K562 (cell line): Measurements from ENCODE around the gene PARP15. TPM values are rescaled to one million over a fixed set of nuclear protein-coding genes. Genes with fewer than 3 reads are reported as not detected.

Experiments
- ATAC-seq: fragments of 200-7000 bp; cut with Tn5 transposase; 3 replicates; pipeline ENCODE4 v1.9.1; 2020; ENCODE audit warnings: moderate library complexity
- BruUV-seq: library from RNA; stranded (reverse); fragments of 400-500 nt; replicated peaks from 2 replicates; lab custom pipeline; 2021; lab: Mats Ljungman, UMichigan
- CTCF ChIA-PET: fragments of 300-600 bp; formaldehyde crosslinking; extraction: SDS; loops from one replicate; lab custom pipeline; 2021; ENCODE audit warnings: low intra/inter-chr PET ratio; lab: Yijun Ruan, JAX
- POLR2A ChIA-PET: fragments of 300-600, 350-650 bp; sonication (Branson Sonifier 250); formaldehyde crosslinking; extraction: SDS; loops from one replicate; lab custom pipeline; 2021; ENCODE audit warnings: antibody characterized with exemption, inconsistent platforms; lab: Yijun Ruan, JAX
- DNase-seq, 4 experiments: peaks; one replicate each; pipeline versions ENCODE4 v3.0.0 to v3.0.0-alpha.2; 2011 to 2018; ENCODE audit warnings: low spot score in 3 of 4, mixed read lengths in 3 of 4; ENCODE audit errors: extremely low read depth in 1 of 4
- FAIRE-seq: peaks from 2 replicates; lab custom pipeline; 2011; peaks lifted over from hg19 to GRCh38; lab: Jason Lieb, UNC
- H2AFZ ChIP-seq: 2 replicates; pipeline ENCODE4 v1.6.0; 2011; ENCODE audit warnings: low read depth, low read length, control low read depth, inconsistent platforms
- H3K27ac ChIP-seq: fragments of 200-600 bp; 3 replicates; pipeline ENCODE4 v1.8.0; 2011; ENCODE audit warnings: low read depth, mild to moderate bottlenecking, control low read depth, inconsistent platforms, low read length, moderate library complexity, mixed read lengths; ENCODE audit errors: extremely low read depth
- H3K27me3 ChIP-seq, 2 experiments: fragments of 300-600 bp in 1 of 2; 2 replicates in 1 of 2; 3 replicates in 1 of 2; pipeline versions ENCODE4 v1.6.0 to v1.8.0; 2011; ENCODE audit warnings: inconsistent platforms in 2 of 2, low read length in 2 of 2, mild to moderate bottlenecking in 1 of 2, mixed read lengths in 1 of 2, moderate library complexity in 1 of 2; ENCODE audit not compliant: control insufficient read depth in 2 of 2, insufficient read depth in 2 of 2
- H3K36me3 ChIP-seq: fragments of 300-600 bp; 3 replicates; pipeline ENCODE4 v1.8.0; 2011; ENCODE audit warnings: mild to moderate bottlenecking, low read length, inconsistent platforms; ENCODE audit not compliant: control insufficient read depth, insufficient read depth
- H3K4me1 ChIP-seq, 2 experiments: fragments of 200-600 bp in 1 of 2; replicated peaks in 1 of 2; 2 replicates in 1 of 2; 3 replicates in 1 of 2; pipeline versions ENCODE4 v1.5.1 to v1.8.0; 2011; ENCODE audit warnings: inconsistent platforms in 2 of 2, low read length in 2 of 2, mild to moderate bottlenecking in 1 of 2, mixed read lengths in 1 of 2, moderate library complexity in 1 of 2; ENCODE audit not compliant: control insufficient read depth in 2 of 2, insufficient read depth in 2 of 2
- H3K4me2 ChIP-seq: 2 replicates; pipeline ENCODE4 v1.6.1; 2011; ENCODE audit warnings: low read length, control low read depth, inconsistent platforms, mixed read lengths; ENCODE audit not compliant: insufficient read depth
- H3K4me3 ChIP-seq: fragments of 200-600 bp; sonication (generic), shearing (Covaris generic); 2 replicates; pipeline ENCODE4 v1.5.1; 2016; ENCODE audit warnings: control low read depth, inconsistent platforms
- H3K79me2 ChIP-seq: fragments of 200-600 bp; 3 replicates; pipeline ENCODE4 v1.8.0; 2011; ENCODE audit warnings: low read length, inconsistent platforms; ENCODE audit not compliant: control insufficient read depth, insufficient read depth
- H3K9ac ChIP-seq, 2 experiments: 2 replicates each; pipeline versions ENCODE4 v1.6.0 to v1.6.1; 2011; ENCODE audit warnings: low read depth in 2 of 2, low read length in 2 of 2, control low read depth in 1 of 2, inconsistent platforms in 1 of 2, mild to moderate bottlenecking in 1 of 2, mixed read lengths in 1 of 2; ENCODE audit not compliant: insufficient read depth in 1 of 2
- H3K9me1 ChIP-seq: one replicate; pipeline ENCODE4 v1.6.0; 2011; ENCODE audit warnings: inconsistent platforms, mild to moderate bottlenecking, low read length, moderate library complexity; ENCODE audit not compliant: control insufficient read depth, insufficient read depth
- H3K9me3 ChIP-seq: replicated peaks from 2 replicates; pipeline ENCODE4 v1.5.1; 2011; ENCODE audit warnings: low read depth, low read length, inconsistent platforms; ENCODE audit not compliant: control insufficient read depth, insufficient read depth
- H4K20me1 ChIP-seq: replicated peaks from 2 replicates; pipeline ENCODE4 v1.6.1; 2011; ENCODE audit warnings: low read length, inconsistent platforms, mixed read lengths; ENCODE audit not compliant: control insufficient read depth, insufficient read depth
- BACH1 ChIP-seq: fragments of 200-800 bp; sonication (Bioruptor generic); IDR thresholded peaks from 2 replicates; pipeline ENCODE4 v1.6.1; 2016; ENCODE audit warnings: missing genetic modification characterization, missing compliant biosample characterization
- ELF2 ChIP-seq: fragments of 250-450 bp; sonication (Bioruptor Pico); IDR thresholded peaks from 2 replicates; pipeline ENCODE4 v1.5.0; 2021; ENCODE audit warnings: mild to moderate bottlenecking
- FOXA1 ChIP-seq: fragments of 450-650 bp; IDR thresholded peaks from 2 replicates; pipeline ENCODE4 v1.6.1; 2016; ENCODE audit warnings: mild to moderate bottlenecking, borderline replicate concordance
- NRF1 ChIP-seq, 2 experiments: fragments of 450-650 bp; IDR thresholded peaks in 1 of 2; conservative IDR thresholded peaks in 1 of 2; 2 replicates each; pipeline ENCODE4 v1.6.1; 2014; ENCODE audit warnings: mild to moderate bottlenecking in 2 of 2
- POLR2G ChIP-seq: fragments of 200-400 bp; formaldehyde crosslinking; IDR thresholded peaks from 2 replicates; pipeline ENCODE4 v1.6.1; 2017; ENCODE audit warnings: low read depth, mild to moderate bottlenecking, antibody characterized with exemption, low read length, moderate library complexity
- RAD21 ChIP-seq, 2 experiments: fragments of 250-450 bp in 1 of 2; fragments of 450-650 bp in 1 of 2; sonication (Bioruptor Pico) in 1 of 2; formaldehyde crosslinking in 1 of 2; IDR thresholded peaks in 1 of 2; conservative IDR thresholded peaks in 1 of 2; 2 replicates each; pipeline versions ENCODE4 v1.4.0 to v1.8.0; 2020 to 2022; ENCODE audit warnings: mild to moderate bottlenecking in 2 of 2, moderate library complexity in 1 of 2
- SMARCB1 ChIP-seq: IDR thresholded peaks from 2 replicates; pipeline ENCODE4 v1.6.1; 2011; ENCODE audit warnings: improper control_type of control experiment, low read depth; ENCODE audit not compliant: insufficient read length
- TBP ChIP-seq: optimal IDR thresholded peaks from 2 replicates; pipeline ENCODE3; 2011; ENCODE audit warnings: low read depth, low read length, improper control_type of control experiment
- TOE1 ChIP-seq, 2 experiments: fragments of 450-650 bp in 1 of 2; sonication (generic) in 1 of 2; formaldehyde crosslinking in 1 of 2; IDR thresholded peaks; 2 replicates each; pipeline versions ENCODE4 v1.7.1 to v1.8.0; 2016 to 2022; ENCODE audit warnings: borderline replicate concordance in 2 of 2, mild to moderate bottlenecking in 2 of 2, antibody characterized with exemption in 1 of 2, inconsistent platforms in 1 of 2, low read depth in 1 of 2, missing genetic modification reagents in 1 of 2, moderate library complexity in 1 of 2
- WGBS: fragments of 100-300 bp; shearing (Covaris generic); methylation state at CpG from one replicate; pipeline ENCODE4 v1.1.6; 2016; ENCODE audit warnings: low coverage, mixed read lengths; ENCODE audit not compliant: insufficient coverage; ENCODE audit errors: missing lambda C conversion rate; 5-methylcytosine and 5-hydroxymethylcytosine counted together
- in situ Hi-C: fragments of 300-500 bp; cut with MboI; formaldehyde crosslinking; loops from 4 replicates; pipeline ENCODE4 v1.15.0; 2018; ENCODE audit warnings: inconsistent platforms, mixed read lengths
- intact Hi-C: fragments of 100-400 bp; cut with micrococcal nuclease; formaldehyde crosslinking; loops from 2 replicates; pipeline ENCODE4 v1.14.2; 2022
- polyA plus RNA-seq, 8 experiments: library from polyadenylated mRNA; depleted of rRNA in 4 of 8; stranded (reverse) in 5 of 8; unstranded in 3 of 8; fragments of >200 nt; fragmentation: Nextera tagmentation in 2 of 8; fragmentation: Illumina TruSeq in 1 of 8; extraction: Ambion mirVana in 2 of 8; extraction: Trizol in 1 of 8; gene quantifications; 2 replicates each; pipeline versions ENCODE4 v1.2.1 to v1.2.3, GENCODE V29; 2011 to 2014; ENCODE audit warnings: inconsistent platforms in 1 of 8, missing spikeins in 1 of 8
- total RNA-seq, 7 experiments: library from RNA; depleted of rRNA in 6 of 7; stranded (reverse); fragments of >200 nt in 6 of 7; fragmentation: Illumina TruSeq in 2 of 7; extraction: Trizol in 2 of 7; gene quantifications; 2 replicates each; pipeline versions ENCODE4 v1.2.1 to v1.2.3, GENCODE V29; 2011 to 2021; ENCODE audit warnings: low replicate concordance in 1 of 7
- TF ChIP-seq, protein P1 (sequence below), 2 experiments: fragments of 450-650 bp in 1 of 2; IDR thresholded peaks; 2 replicates each; pipeline ENCODE4 v1.6.1; 2011 to 2017; ENCODE audit warnings: low read depth in 2 of 2, antibody characterized with exemption in 1 of 2, borderline replicate concordance in 1 of 2, low read length in 1 of 2, mild to moderate bottlenecking in 1 of 2, mixed read lengths in 1 of 2; ENCODE audit not compliant: control insufficient read depth in 1 of 2
- TF ChIP-seq, protein P2 (sequence below): fragments of 450-650 bp; formaldehyde crosslinking; IDR thresholded peaks from 2 replicates; pipeline ENCODE4 v1.4.0; 2020; ENCODE audit warnings: mild to moderate bottlenecking, moderate library complexity
- TF ChIP-seq, protein P3 (sequence below): sonication (generic); formaldehyde crosslinking; IDR thresholded peaks from 2 replicates; pipeline ENCODE4 v1.5.0; 2020; ENCODE audit warnings: missing genetic modification reagents

Gene PARP15
- total and polyA plus RNA-seq, 9 of the 15 experiments (the other 6 are each of a cell fraction or from before 2014, with no cell fraction given): 0.05 to 0.40 (median 0.13) TPM

DNA sequence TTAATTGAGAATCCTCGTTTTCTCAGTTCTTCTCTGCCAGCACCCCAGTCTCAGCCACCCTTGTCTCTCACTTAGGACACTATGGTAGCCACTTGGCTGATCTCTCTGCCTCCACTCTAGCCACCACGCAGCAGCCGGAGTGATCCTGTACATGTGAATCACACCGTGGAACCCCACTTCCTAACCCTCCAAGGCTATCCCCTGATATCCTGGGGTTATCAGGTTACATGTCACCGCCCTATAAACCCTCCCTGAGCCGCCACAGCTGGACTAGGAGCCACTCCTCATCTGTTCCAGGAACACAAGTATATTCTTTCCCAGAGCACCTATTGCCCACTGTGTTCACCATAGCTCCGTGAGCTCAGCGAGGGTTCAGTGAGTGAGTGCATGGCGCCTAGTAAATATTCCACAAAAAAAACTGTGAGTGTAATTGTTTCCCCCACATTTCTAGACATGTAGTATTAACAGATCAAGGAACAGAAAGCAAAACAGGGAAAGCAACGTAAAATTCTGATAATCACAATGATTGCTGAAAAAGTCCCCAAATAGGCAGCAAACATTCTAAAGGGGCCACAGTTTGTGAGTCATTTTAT lies 102.5 kb downstream of the PARP15 start:
- Histone ChIP-seq H3K27me3 (no peaks in the 10 kb centered on the region), H3K9me3 (no peaks in the 10 kb centered on the region), H3K9ac (peak overlapping the region; percentile 79 to 95), H2AFZ (peak overlapping the region; percentile 98), H4K20me1 (no peaks in the 10 kb centered on the region), H3K4me3 (peak overlapping the region; percentile 77), H3K27ac (peak overlapping the region; percentile 80), H3K4me1 (peaks cover 13 to 17% of the 10 kb centered on the region in 2 experiments; a peak in 4 of 5 replicates), H3K4me2 (peak overlapping the region; percentile 85), H3K9me1 (no peaks in the 10 kb centered on the region), H3K36me3 (no peaks in the 10 kb centered on the region), H3K79me2 (peaks cover 12% of the 10 kb centered on the region)
- in situ Hi-C loops: loop anchor here (10.0 kb wide), 1 partner anchor 285 kb away; no protein-coding TSS in a partner anchor
- POLR2A ChIA-PET: interaction anchor here (0.6 to 2.3 kb wide), 6 partner anchors 8 to 1099 kb away, joined by 3 to 10 read pairs (median 3); partner anchors contain the start of genes FAM162A and MIX23
- intact Hi-C loops: loop anchor here (1.0 to 2.0 kb wide), 3 partner anchors 120 to 287 kb away; no protein-coding TSS in a partner anchor
- BruUV-seq: no TSS peak
- peak; percentile 39 to 70 (median 46) for DNase-seq
- CTCF ChIA-PET: interaction anchor here (0.9 to 1.2 kb wide), 2 partner anchors 119 to 220 kb away, joined by 4 to 6 read pairs; no protein-coding TSS in a partner anchor
- 4% methylated on average over 10 of the region's 10 CpGs for WGBS
- FAIRE-seq: peak; percentile 80
- ATAC-seq: peak; percentile 73
- TF ChIP-seq BACH1 (tag): 0 out of 2 replicates have a peak, but pooled peaks have one; percentile 36
- no peak for TF ChIP-seq RAD21 (CRISPR knock-in tag; conservative IDR thresholded peaks at IDR 0.05 in 1 of 2, IDR thresholded peaks at IDR 0.05 in 1 of 2)
- TF ChIP-seq ELF2: no peak
- TF ChIP-seq, protein P1, sequence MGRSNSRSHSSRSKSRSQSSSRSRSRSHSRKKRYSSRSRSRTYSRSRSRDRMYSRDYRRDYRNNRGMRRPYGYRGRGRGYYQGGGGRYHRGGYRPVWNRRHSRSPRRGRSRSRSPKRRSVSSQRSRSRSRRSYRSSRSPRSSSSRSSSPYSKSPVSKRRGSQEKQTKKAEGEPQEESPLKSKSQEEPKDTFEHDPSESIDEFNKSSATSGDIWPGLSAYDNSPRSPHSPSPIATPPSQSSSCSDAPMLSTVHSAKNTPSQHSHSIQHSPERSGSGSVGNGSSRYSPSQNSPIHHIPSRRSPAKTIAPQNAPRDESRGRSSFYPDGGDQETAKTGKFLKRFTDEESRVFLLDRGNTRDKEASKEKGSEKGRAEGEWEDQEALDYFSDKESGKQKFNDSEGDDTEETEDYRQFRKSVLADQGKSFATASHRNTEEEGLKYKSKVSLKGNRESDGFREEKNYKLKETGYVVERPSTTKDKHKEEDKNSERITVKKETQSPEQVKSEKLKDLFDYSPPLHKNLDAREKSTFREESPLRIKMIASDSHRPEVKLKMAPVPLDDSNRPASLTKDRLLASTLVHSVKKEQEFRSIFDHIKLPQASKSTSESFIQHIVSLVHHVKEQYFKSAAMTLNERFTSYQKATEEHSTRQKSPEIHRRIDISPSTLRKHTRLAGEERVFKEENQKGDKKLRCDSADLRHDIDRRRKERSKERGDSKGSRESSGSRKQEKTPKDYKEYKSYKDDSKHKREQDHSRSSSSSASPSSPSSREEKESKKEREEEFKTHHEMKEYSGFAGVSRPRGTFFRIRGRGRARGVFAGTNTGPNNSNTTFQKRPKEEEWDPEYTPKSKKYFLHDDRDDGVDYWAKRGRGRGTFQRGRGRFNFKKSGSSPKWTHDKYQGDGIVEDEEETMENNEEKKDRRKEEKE (IDR thresholded peaks at IDR 0.05; ENCODE audit: borderline replicate concordance in 1 of 2, control insufficient read depth in 1 of 2, low read depth in 2 of 2, low read length in 1 of 2): no peak
- no peak for TF ChIP-seq SMARCB1
- TF ChIP-seq NRF1 (conservative IDR thresholded peaks at IDR 0.05 in 1 of 2, IDR thresholded peaks at IDR 0.05 in 1 of 2): peak in 1 of 2 experiments; percentile 19; a peak in 1 of 4 replicates
- TF ChIP-seq, protein P2, sequence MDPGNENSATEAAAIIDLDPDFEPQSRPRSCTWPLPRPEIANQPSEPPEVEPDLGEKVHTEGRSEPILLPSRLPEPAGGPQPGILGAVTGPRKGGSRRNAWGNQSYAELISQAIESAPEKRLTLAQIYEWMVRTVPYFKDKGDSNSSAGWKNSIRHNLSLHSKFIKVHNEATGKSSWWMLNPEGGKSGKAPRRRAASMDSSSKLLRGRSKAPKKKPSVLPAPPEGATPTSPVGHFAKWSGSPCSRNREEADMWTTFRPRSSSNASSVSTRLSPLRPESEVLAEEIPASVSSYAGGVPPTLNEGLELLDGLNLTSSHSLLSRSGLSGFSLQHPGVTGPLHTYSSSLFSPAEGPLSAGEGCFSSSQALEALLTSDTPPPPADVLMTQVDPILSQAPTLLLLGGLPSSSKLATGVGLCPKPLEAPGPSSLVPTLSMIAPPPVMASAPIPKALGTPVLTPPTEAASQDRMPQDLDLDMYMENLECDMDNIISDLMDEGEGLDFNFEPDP (CRISPR knock-in tag): no peak
- TF ChIP-seq, protein P3, sequence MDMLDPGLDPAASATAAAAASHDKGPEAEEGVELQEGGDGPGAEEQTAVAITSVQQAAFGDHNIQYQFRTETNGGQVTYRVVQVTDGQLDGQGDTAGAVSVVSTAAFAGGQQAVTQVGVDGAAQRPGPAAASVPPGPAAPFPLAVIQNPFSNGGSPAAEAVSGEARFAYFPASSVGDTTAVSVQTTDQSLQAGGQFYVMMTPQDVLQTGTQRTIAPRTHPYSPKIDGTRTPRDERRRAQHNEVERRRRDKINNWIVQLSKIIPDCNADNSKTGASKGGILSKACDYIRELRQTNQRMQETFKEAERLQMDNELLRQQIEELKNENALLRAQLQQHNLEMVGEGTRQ (CRISPR knock-in tag): no peak
- TF ChIP-seq FOXA1: no peak
- TF ChIP-seq POLR2G: no peak
- TF ChIP-seq TOE1 (IDR thresholded peaks at IDR 0.05; ENCODE audit: borderline replicate concordance): no peak
- no peak for TF ChIP-seq TOE1 (CRISPR knock-in tag; IDR thresholded peaks at IDR 0.05; ENCODE audit: borderline replicate concordance, low read depth)
- TF ChIP-seq TBP: peak; percentile 42
